ENCODE measurements around the gene CMYA5.

Gene CMYA5

DNA sequence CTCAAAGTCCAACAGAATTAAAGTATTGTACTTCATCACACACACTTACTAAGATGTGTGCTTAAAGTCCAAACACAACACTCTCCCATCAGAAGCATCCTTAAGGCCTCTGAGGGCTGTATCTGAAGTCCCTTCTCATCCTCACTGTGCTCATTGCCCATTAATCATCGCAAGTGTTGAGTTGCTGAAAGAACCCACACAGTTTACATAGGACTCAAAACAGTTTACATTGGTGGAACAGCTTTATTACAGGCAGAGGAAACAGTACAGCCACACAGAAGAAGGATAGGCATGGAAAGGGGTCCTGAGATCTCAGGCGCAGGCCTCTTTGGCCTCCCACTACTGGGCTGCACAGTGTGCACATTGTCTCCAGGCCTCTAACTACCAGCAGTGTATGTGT, 113.4 kb downstream of the CMYA5 start:
- H3K27ac ChIP-seq (ENCODE audit: low read depth, low read length) = no peak overlapping the region
- no peaks in the 10 kb centered on the region for H3K36me3 ChIP-seq (ENCODE audit: control insufficient read depth in 5 of 5, insufficient read depth in 5 of 5, low read length in 5 of 5)
- no peaks in the 10 kb centered on the region for H3K9me3 ChIP-seq (ENCODE audit: control insufficient read depth in 5 of 5, low read length in 5 of 5)
- H3K4me1 ChIP-seq (ENCODE audit: control insufficient read depth in 5 of 5, insufficient read depth in 5 of 5, low read length in 5 of 5) = peaks cover 0 to 23% (median 5%) of the 10 kb centered on the region in 5 donors
- no peaks in the 10 kb centered on the region for H3K27me3 ChIP-seq (ENCODE audit: control insufficient read depth in 5 of 5, insufficient read depth in 4 of 5, low read length in 5 of 5)
- no peak overlapping the region for H3K4me3 ChIP-seq (ENCODE audit: low read depth in 1 of 5, low read length in 5 of 5)
- no peak overlapping the region for H3K9ac ChIP-seq (ENCODE audit: low read length in 5 of 5)

DNA sequence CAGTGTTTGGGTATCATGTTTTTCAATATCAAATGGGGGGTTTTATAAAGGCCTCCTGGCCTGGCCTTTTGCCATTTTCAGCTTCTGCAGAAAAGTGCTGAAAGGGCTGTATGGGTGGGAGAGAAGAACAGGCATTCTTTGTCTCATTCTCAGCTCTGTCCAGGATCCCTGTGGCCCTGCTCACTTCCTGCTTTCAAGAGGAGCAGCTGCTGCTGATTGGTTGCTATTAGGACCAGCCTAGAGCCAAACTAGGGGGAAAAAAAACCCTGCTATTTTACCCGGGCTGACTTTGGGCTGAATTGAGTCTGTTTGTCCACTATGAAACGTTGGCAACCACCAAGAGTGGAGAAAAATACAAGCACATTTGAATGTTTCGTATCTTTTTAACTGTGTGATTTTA, 117.1 kb downstream of the CMYA5 start:
- Histone ChIP-seq H3K4me3 (ENCODE audit: low read depth in 1 of 5, low read length in 5 of 5) (no peak overlapping the region), H3K27me3 (ENCODE audit: control insufficient read depth in 5 of 5, insufficient read depth in 4 of 5, low read length in 5 of 5) (no peaks in the 10 kb centered on the region), H3K27ac (ENCODE audit: low read depth, low read length) (no peak overlapping the region), H3K9me3 (ENCODE audit: control insufficient read depth in 5 of 5, low read length in 5 of 5) (no peaks in the 10 kb centered on the region), H3K4me1 (ENCODE audit: control insufficient read depth in 5 of 5, insufficient read depth in 5 of 5, low read length in 5 of 5) (peaks cover 0 to 15% (median 0%) of the 10 kb centered on the region in 5 donors), H3K9ac (ENCODE audit: low read length in 5 of 5) (no peak overlapping the region), H3K36me3 (ENCODE audit: control insufficient read depth in 5 of 5, insufficient read depth in 5 of 5, low read length in 5 of 5) (no peaks in the 10 kb centered on the region)

DNA sequence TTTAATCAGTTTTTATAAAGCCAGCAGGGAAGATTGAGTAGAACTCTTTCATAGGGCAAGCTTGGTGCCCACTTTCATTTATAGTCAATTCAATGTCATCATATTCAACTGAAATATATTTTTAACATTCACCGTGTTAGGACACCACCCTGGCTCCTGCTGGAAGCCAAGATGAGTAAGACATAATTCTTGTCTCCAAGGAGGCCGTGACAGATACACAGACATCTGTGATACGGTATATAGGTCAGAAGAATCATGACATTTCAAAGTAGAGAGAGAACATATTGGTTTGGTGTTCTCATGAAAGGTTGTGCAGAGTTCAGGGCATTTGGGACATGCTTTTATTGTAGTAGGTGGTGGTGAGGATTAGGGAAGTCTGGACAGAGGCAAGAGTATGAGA, 120.1 kb downstream of the CMYA5 start:
- Histone ChIP-seq H3K4me3 (ENCODE audit: low read depth in 1 of 5, low read length in 5 of 5) (no peak overlapping the region), H3K9me3 (ENCODE audit: control insufficient read depth in 5 of 5, low read length in 5 of 5) (no peaks in the 10 kb centered on the region), H3K9ac (ENCODE audit: low read length in 5 of 5) (no peak overlapping the region), H3K4me1 (ENCODE audit: control insufficient read depth in 5 of 5, insufficient read depth in 5 of 5, low read length in 5 of 5) (no peaks in the 10 kb centered on the region), H3K27me3 (ENCODE audit: control insufficient read depth in 5 of 5, insufficient read depth in 4 of 5, low read length in 5 of 5) (no peaks in the 10 kb centered on the region), H3K27ac (ENCODE audit: low read depth, low read length) (no peak overlapping the region), H3K36me3 (ENCODE audit: control insufficient read depth in 5 of 5, insufficient read depth in 5 of 5, low read length in 5 of 5) (no peaks in the 10 kb centered on the region)

DNA sequence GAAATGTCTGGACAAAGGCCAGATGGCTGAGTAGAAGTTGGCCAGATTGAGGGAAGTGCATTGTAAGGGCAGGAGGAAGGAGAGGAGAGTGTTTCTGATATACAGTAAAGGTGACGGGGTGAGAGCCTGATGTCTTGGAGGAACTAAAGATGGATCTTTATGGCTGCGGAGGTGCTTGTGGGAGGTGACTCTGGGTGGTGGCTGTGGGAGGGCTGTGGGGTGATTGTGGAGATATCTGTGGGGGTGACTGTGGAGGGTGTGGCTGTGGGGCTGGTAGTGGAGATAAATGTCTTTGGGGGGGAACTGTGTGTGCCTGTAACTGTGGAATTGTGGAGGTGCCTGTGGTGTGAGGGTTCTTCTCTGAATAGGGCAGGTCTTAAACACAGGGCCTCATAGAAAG, 121.4 kb downstream of the CMYA5 start:
- no peaks in the 10 kb centered on the region for H3K27me3 ChIP-seq (ENCODE audit: control insufficient read depth in 5 of 5, insufficient read depth in 4 of 5, low read length in 5 of 5)
- H3K27ac ChIP-seq (ENCODE audit: low read depth, low read length) = no peak overlapping the region
- no peak overlapping the region for H3K9ac ChIP-seq (ENCODE audit: low read length in 5 of 5)
- no peaks in the 10 kb centered on the region for H3K9me3 ChIP-seq (ENCODE audit: control insufficient read depth in 5 of 5, low read length in 5 of 5)
- no peaks in the 10 kb centered on the region for H3K4me1 ChIP-seq (ENCODE audit: control insufficient read depth in 5 of 5, insufficient read depth in 5 of 5, low read length in 5 of 5)
- no peaks in the 10 kb centered on the region for H3K36me3 ChIP-seq (ENCODE audit: control insufficient read depth in 5 of 5, insufficient read depth in 5 of 5, low read length in 5 of 5)
- no peak overlapping the region for H3K4me3 ChIP-seq (ENCODE audit: low read depth in 1 of 5, low read length in 5 of 5)

DNA sequence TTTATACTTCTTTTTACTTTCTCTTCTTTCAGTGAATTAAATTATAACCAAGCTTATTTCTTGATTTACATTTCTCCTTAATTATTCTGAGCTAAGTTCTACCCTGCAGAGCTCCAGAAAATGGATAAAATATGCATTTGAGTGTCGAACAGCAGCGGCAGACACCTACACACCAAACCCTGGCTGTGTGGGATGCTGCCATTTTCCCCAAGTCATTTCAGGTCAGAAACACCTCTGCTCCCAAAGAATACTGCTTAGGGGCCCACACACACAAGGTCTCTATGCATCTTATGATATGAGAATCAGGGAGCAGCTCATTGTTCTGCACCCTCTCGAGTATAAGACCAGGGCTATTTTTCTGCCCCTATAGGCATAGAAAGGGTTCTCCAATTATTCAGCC, 122.3 kb downstream of the CMYA5 start:
- H3K4me1 ChIP-seq (ENCODE audit: control insufficient read depth in 5 of 5, insufficient read depth in 5 of 5, low read length in 5 of 5) = no peaks in the 10 kb centered on the region
- H3K36me3 ChIP-seq (ENCODE audit: control insufficient read depth in 5 of 5, insufficient read depth in 5 of 5, low read length in 5 of 5) = no peaks in the 10 kb centered on the region
- H3K9me3 ChIP-seq (ENCODE audit: control insufficient read depth in 5 of 5, low read length in 5 of 5) = no peaks in the 10 kb centered on the region
- H3K27me3 ChIP-seq (ENCODE audit: control insufficient read depth in 5 of 5, insufficient read depth in 4 of 5, low read length in 5 of 5) = no peaks in the 10 kb centered on the region
- no peak overlapping the region for H3K9ac ChIP-seq (ENCODE audit: low read length in 5 of 5)
- no peak overlapping the region for H3K27ac ChIP-seq (ENCODE audit: low read depth, low read length)
- H3K4me3 ChIP-seq (ENCODE audit: low read depth in 1 of 5, low read length in 5 of 5) = no peak overlapping the region

DNA sequence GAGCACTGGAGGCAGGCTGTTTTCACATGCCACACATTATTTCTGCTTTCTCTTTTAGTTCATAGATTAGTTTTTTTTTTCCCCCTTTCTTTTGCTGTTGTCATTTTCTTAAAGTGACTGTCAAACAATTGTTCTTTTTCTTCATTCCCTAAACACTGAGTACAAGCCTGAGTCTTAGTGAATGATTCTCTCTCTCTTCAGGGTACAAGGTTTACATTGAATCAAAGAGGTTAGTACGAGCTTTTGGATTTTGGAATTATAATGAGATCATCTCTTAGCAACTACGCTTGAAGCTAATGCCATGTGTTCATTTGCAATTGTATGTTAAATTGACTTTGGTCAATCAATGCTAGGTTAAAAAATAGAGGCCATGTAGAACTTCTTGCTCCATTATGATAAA, 125.1 kb downstream of the CMYA5 start:
- H3K27me3 ChIP-seq (ENCODE audit: control insufficient read depth in 5 of 5, insufficient read depth in 4 of 5, low read length in 5 of 5) = no peaks in the 10 kb centered on the region
- no peak overlapping the region for H3K27ac ChIP-seq (ENCODE audit: low read depth, low read length)
- H3K36me3 ChIP-seq (ENCODE audit: control insufficient read depth in 5 of 5, insufficient read depth in 5 of 5, low read length in 5 of 5) = no peaks in the 10 kb centered on the region
- no peaks in the 10 kb centered on the region for H3K9me3 ChIP-seq (ENCODE audit: control insufficient read depth in 5 of 5, low read length in 5 of 5)
- H3K4me1 ChIP-seq (ENCODE audit: control insufficient read depth in 5 of 5, insufficient read depth in 5 of 5, low read length in 5 of 5) = no peaks in the 10 kb centered on the region
- H3K4me3 ChIP-seq (ENCODE audit: low read depth in 1 of 5, low read length in 5 of 5) = no peak overlapping the region
- no peak overlapping the region for H3K9ac ChIP-seq (ENCODE audit: low read length in 5 of 5)

DNA sequence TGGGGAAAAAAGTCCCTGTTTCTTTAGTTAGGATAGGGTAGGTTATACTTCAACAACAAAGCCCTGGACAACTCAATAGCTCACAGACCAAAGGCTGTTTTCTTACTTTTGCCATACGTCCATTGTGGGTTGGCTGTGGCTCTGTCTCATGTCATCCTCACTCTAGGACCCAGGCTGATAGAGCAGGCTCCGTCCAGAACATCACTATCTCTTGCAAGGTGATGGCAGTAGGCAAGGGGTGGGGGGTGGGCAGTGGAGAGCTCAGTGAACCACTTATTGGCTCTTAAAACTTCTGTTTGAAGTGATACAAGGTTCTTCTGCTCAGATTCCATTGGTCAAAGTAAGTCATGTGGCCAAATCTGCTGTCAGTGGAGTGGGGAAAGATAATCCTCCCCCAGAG, 126.4 kb downstream of the CMYA5 start:
- Histone ChIP-seq H3K27me3 (ENCODE audit: control insufficient read depth in 5 of 5, insufficient read depth in 4 of 5, low read length in 5 of 5) (no peaks in the 10 kb centered on the region), H3K9me3 (ENCODE audit: control insufficient read depth in 5 of 5, low read length in 5 of 5) (no peaks in the 10 kb centered on the region), H3K27ac (ENCODE audit: low read depth, low read length) (no peak overlapping the region), H3K36me3 (ENCODE audit: control insufficient read depth in 5 of 5, insufficient read depth in 5 of 5, low read length in 5 of 5) (no peaks in the 10 kb centered on the region), H3K4me3 (ENCODE audit: low read depth in 1 of 5, low read length in 5 of 5) (no peak overlapping the region), H3K9ac (ENCODE audit: low read length in 5 of 5) (no peak overlapping the region), H3K4me1 (ENCODE audit: control insufficient read depth in 5 of 5, insufficient read depth in 5 of 5, low read length in 5 of 5) (no peaks in the 10 kb centered on the region)

DNA sequence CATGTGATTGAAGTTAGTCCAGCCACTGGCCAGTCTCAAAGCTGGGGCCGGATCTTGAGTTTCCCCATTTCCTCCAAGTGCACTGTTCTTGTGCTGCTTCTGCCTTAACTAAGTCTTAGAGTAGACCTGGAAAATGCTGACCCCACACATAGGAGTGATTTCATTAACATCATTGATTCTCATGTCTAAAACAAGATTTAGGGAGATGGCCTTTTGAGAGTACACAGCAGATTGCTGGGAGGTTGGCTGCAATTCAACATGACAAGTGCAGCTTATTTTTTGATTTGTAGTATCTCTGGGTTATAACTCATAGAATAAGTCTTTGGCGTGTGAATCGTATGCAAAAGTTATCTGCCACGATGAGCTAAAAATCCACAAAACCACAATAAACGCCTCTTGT, 131.0 kb downstream of the CMYA5 start:
- H3K4me1 ChIP-seq (ENCODE audit: control insufficient read depth in 5 of 5, insufficient read depth in 5 of 5, low read length in 5 of 5) = no peaks in the 10 kb centered on the region
- H3K36me3 ChIP-seq (ENCODE audit: control insufficient read depth in 5 of 5, insufficient read depth in 5 of 5, low read length in 5 of 5) = no peaks in the 10 kb centered on the region
- no peak overlapping the region for H3K4me3 ChIP-seq (ENCODE audit: low read depth in 1 of 5, low read length in 5 of 5)
- no peaks in the 10 kb centered on the region for H3K27me3 ChIP-seq (ENCODE audit: control insufficient read depth in 5 of 5, insufficient read depth in 4 of 5, low read length in 5 of 5)
- H3K9ac ChIP-seq (ENCODE audit: low read length in 5 of 5) = no peak overlapping the region
- H3K9me3 ChIP-seq (ENCODE audit: control insufficient read depth in 5 of 5, low read length in 5 of 5) = peaks cover 0 to 3% (median 0%) of the 10 kb centered on the region in 5 donors
- no peak overlapping the region for H3K27ac ChIP-seq (ENCODE audit: low read depth, low read length)

DNA sequence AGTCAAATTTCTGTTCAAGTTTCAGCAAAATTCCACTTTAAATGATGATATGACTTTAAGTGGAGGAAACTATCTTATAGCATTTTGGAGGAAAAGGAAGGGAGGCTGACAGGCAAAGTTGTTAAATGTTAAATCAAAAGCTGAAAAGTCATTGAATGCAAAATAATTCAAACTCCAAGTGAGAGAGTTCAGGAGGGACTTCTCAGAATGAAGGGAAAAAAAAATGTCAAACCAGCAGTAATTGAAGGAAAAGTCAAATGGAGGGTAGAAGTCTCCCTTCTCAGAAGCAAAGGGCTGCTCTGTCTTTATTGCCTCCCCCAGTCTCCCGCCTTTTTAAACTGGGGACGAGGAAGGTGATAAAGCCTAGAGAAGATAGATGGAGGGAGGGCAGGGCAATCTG, 134.8 kb downstream of the CMYA5 start:
- no peak overlapping the region for H3K9ac ChIP-seq (ENCODE audit: low read length in 5 of 5)

DNA sequence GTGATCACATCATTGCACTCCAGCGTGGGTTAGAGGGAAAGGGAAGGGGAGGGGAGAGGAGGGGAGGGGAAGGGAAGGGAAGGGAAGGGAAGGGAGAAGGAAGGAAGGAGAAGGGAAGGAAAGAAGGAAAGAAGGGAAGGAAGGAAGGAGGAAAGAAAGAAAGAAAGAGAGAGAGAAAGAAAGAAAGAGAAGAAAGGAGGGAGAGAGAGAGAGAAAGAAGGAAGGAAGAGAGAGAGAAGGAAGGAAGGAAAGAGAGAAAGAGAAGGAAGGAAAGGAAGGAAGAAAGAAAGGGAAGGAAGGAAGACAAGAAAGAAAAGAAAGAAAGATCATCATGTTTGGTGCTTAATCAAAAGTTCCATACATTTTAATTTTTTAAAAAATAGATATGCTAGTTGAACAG, 136.2 kb downstream of the CMYA5 start:
- peaks cover 0 to 3% (median 0%) of the 10 kb centered on the region in 5 donors for H3K9me3 ChIP-seq (ENCODE audit: control insufficient read depth in 5 of 5, low read length in 5 of 5)
- no peak overlapping the region for H3K4me3 ChIP-seq (ENCODE audit: low read depth in 1 of 5, low read length in 5 of 5)
- H3K27ac ChIP-seq (ENCODE audit: low read depth, low read length) = no peak overlapping the region
- no peaks in the 10 kb centered on the region for H3K4me1 ChIP-seq (ENCODE audit: control insufficient read depth in 5 of 5, insufficient read depth in 5 of 5, low read length in 5 of 5)
- H3K27me3 ChIP-seq (ENCODE audit: control insufficient read depth in 5 of 5, insufficient read depth in 4 of 5, low read length in 5 of 5) = peaks cover 0 to 5% (median 0%) of the 10 kb centered on the region in 5 donors
- no peak overlapping the region for H3K9ac ChIP-seq (ENCODE audit: low read length in 5 of 5)
- H3K36me3 ChIP-seq (ENCODE audit: control insufficient read depth in 5 of 5, insufficient read depth in 5 of 5, low read length in 5 of 5) = no peaks in the 10 kb centered on the region

More for the DNA sequence above, 134.8 kb downstream of the CMYA5 start:
- Histone ChIP-seq H3K4me3 (ENCODE audit: low read depth in 1 of 5, low read length in 5 of 5) (no peak overlapping the region), H3K27me3 (ENCODE audit: control insufficient read depth in 5 of 5, insufficient read depth in 4 of 5, low read length in 5 of 5) (peaks cover 0 to 5% (median 0%) of the 10 kb centered on the region in 5 donors), H3K4me1 (ENCODE audit: control insufficient read depth in 5 of 5, insufficient read depth in 5 of 5, low read length in 5 of 5) (no peaks in the 10 kb centered on the region), H3K36me3 (ENCODE audit: control insufficient read depth in 5 of 5, insufficient read depth in 5 of 5, low read length in 5 of 5) (no peaks in the 10 kb centered on the region), H3K9me3 (ENCODE audit: control insufficient read depth in 5 of 5, low read length in 5 of 5) (peaks cover 0 to 3% (median 0%) of the 10 kb centered on the region in 5 donors), H3K27ac (ENCODE audit: low read depth, low read length) (no peak overlapping the region)

DNA sequence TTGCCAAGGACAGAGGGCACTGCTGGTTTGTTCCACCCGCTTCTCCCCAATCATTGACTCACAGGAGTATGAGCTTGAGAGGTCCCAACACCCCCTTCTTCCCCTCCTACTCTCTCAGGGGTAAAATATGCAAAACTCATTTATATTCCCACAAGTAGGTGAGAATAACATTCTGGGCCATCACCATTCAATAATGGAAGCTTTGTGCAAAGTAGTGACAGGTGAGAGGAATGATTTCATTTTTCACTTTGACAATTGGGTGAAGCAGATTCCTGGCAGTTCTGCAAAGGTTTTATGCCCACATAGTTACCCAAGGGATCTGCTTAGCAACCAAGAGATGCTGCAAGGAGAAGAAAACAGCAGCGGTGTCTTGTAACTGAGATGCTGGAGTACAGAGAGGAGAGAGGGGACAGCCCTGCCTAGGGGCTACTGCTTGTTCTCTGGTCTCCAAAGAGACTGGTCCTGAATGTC, 137.6 kb downstream of the CMYA5 start:
- no peaks in the 10 kb centered on the region for H3K9me3 ChIP-seq (ENCODE audit: control insufficient read depth in 5 of 5, low read length in 5 of 5)
- no peak overlapping the region for H3K27ac ChIP-seq (ENCODE audit: low read depth, low read length)
- H3K27me3 ChIP-seq (ENCODE audit: control insufficient read depth in 5 of 5, insufficient read depth in 4 of 5, low read length in 5 of 5) = peaks cover 0 to 5% (median 0%) of the 10 kb centered on the region in 5 donors
- H3K4me1 ChIP-seq (ENCODE audit: control insufficient read depth in 5 of 5, insufficient read depth in 5 of 5, low read length in 5 of 5) = peaks cover 0 to 10% (median 5%) of the 10 kb centered on the region in 5 donors
- H3K9ac ChIP-seq (ENCODE audit: low read length in 5 of 5) = no peak overlapping the region
- no peak overlapping the region for H3K4me3 ChIP-seq (ENCODE audit: low read depth in 1 of 5, low read length in 5 of 5)
- H3K36me3 ChIP-seq (ENCODE audit: control insufficient read depth in 5 of 5, insufficient read depth in 5 of 5, low read length in 5 of 5) = no peaks in the 10 kb centered on the region

Data from subcutaneous abdominal adipose tissue (tissue), 5 donors.